Measurements from ENCODE around the gene GSTM1. TPM values are rescaled to one million over a fixed set of nuclear protein-coding genes. Genes with fewer than 3 reads are reported as not detected.

The GSTM1 gene
- total RNA-seq = 9.3 TPM in 1 of 2 replicates, not detected in the other

DNA sequence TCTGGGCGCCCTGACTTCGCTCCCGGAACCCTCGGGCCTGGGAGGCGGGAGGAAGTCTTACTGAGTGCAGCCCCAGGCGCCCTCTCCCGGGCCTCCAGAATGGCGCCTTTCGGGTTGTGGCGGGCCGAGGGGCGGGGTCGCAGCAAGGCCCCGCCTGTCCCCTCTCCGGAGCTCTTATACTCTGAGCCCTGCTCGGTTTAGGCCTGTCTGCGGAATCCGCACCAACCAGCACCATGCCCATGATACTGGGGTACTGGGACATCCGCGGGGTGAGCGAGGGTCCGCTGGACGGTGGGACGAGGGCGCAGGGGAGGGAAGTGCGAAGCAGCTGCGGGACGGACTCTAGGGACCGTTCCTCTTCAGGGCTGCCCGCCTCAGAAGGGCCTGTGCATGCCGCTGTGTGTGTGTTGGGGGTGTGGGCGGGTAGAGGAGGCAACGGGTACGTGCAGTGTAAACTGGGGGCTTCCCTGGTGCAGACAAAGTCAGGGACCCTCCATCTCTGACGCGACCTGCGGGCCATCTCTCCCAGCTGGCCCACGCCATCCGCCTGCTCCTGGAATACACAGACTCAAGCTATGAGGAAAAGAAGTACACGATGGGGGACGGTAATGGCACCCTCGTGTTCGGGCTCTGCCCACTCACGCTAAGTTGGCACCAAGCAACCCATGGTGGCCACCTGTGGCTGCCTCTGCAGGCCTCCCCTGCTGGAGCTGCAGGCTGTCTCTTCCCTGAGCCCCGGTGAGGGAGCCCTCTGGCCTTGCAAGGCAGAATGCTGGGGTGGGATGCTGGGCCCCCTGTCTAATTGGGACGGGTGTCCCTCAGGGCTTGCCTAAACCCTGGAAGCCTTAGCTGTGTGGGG, at the start of gene GSTM1:
Gene GSTM1, plus strand, starts transcription at position 177 of the 859 bp plus-strand sequence. Its CDS starts 57 bp downstream, at position 234.
- no peak for DNase-seq (ENCODE audit: extremely low read depth, low read depth, low spot score)

- DNase-seq (ENCODE audit: extremely low read depth, low read depth, low spot score) = no peak
These were observed 48.4 kb upstream of the GSTM1 start for GRCh38 chr1:109639063-109639840.

- no peak for DNase-seq (ENCODE audit: extremely low read depth, low read depth, low spot score)
These were observed 47.8 kb upstream of the GSTM1 start for GRCh38 chr1:109639841-109640184.

GRCh38 chr1:109640285-109640865, 47.2 kb upstream of the GSTM1 start:
- no peak for DNase-seq (ENCODE audit: extremely low read depth, low read depth, low spot score)

GRCh38 chr1:109641078-109641740, 46.4 kb upstream of the GSTM1 start:
- DNase-seq (ENCODE audit: extremely low read depth, low read depth, low spot score) = no peak

- DNase-seq (ENCODE audit: extremely low read depth, low read depth, low spot score) = no peak
These were observed 45.8 kb upstream of the GSTM1 start for GRCh38 chr1:109641861-109642260.

DNA sequence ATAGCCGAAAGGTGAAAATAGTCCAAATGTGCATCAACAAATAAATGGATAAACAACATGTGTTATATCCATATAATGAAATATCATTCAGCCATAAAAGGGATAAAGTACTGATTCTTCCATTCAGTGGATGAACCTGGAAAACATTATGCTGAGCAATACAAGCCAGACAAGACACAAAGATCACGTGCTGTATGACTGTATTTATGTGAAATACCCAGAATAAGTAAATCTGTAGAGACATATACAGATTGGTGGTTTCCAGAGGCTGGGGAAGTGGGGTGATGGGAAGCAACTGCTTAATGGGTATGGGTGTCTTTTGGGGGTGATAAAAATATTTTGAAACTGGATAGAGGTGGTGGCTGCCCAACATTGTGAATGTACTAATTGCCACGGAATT, 45.0 kb upstream of the GSTM1 start:
- no peak for DNase-seq (ENCODE audit: extremely low read depth, low read depth, low spot score)

DNA sequence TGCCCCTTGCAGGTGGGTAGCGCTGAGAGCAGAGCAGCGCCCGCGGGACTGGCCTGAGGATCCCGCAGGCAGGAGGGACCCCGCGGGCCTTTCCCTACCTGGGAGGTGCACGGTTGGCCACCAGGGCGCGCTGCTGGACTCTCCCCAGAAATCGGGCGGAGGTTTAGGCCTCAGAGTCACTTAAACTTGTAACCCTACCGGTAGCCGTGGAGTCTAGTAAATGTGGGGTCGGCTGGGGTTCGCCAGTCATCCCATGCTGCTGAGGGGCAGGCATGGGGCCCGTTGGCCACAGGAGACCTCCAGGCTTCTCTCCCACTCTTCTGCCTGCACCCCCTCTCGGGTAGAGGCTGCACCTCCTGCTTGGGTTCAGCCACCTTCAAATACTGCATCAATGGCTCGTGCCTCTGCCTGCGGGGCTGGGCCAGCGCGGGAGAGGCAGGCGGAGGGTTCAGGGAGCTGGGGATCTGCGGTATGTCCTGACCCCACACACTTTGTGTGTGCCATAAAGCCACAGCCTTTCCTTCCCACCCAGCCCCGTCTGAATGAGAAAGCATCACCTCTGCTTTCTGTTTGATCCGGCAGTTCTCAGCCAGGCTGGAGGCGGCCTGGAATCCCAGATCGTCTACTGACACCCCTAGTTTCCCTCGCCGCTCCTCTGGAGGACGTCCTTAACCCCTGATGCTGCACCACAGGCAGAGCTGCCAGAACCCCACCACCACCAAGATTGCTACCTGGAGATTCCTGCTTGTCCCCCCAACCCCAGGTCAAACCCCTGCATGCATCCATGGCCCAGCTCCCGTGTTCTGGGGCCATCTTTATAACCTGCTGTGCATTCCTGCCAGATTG, 44.0 kb upstream of the GSTM1 start:
- no peak for DNase-seq (ENCODE audit: extremely low read depth, low read depth, low spot score)

DNA sequence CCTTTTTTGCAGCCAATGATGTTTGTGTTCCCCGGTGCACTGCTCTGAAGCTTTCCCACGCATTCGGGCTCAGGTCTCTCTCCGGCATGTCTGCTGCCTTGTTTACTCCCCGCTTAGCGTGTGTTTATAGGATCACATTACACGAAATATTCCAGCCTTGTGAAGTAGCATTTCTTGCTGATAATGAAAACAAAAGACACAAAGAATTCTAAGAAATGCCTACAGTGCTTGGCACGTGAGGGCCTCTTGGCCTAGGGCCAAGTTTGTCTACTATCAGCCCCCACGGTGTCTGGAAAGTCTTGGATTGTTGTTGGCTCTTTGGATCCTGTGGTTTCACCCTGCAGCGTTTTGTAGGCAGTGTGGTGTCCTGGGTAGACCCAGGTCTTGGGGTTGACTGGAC, 42.9 kb upstream of the GSTM1 start:
- no peak for DNase-seq (ENCODE audit: extremely low read depth, low read depth, low spot score)

- DNase-seq (ENCODE audit: extremely low read depth, low read depth, low spot score) = no peak
These were observed 38.1 kb upstream of the GSTM1 start for GRCh38 chr1:109649491-109649914.

- no peak for DNase-seq (ENCODE audit: extremely low read depth, low read depth, low spot score)
These were observed 37.0 kb upstream of the GSTM1 start for GRCh38 chr1:109650609-109651008.

GRCh38 chr1:109652402-109652801, 35.2 kb upstream of the GSTM1 start:
- DNase-seq (ENCODE audit: extremely low read depth, low read depth, low spot score) = no peak

DNA sequence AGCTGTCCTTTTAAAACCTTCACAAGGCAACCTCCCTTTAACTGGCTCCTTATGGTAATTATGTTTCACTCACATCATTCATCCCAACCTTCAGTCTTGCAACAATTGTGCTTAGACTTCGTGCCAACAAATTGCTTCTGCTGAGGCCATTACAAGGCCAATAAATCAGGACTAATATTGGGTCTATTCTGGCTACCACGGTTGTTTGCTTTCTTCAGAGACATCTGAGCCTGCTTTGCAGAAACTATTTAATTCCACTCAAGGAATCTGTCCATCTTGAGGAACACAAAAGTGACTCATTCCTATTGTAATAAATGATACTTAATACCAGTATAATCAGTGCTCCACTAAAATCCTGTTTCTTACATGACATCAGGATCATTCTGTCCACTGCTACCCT, 34.3 kb upstream of the GSTM1 start:
- DNase-seq (ENCODE audit: extremely low read depth, low read depth, low spot score) = no peak

DNA sequence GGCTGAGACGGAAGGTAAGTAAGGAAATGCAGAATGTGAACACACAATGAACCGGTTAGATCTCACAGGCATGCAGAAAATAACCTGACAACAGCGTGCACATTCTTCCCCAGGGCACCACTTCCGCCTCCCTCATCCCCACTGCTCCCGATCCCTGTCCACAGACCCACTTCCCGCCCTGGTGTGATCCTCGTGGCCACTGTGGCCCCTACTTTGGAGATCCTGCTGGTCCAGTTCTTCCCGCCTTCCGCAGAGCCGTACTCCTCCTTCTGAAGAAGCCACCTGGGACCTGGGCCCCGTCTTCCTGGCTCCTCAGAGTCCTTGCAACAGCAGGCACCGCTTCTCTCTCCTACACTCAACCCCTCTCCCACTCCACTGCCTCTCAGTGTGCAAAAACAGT, 33.1 kb upstream of the GSTM1 start:
- no peak for DNase-seq (ENCODE audit: extremely low read depth, low read depth, low spot score)

- no peak for DNase-seq (ENCODE audit: extremely low read depth, low read depth, low spot score)
These were observed 31.8 kb upstream of the GSTM1 start, which contains the start of gene GSTM4 for GRCh38 chr1:109655615-109656519. TSS of gene GSTM4 (plus strand) at chr1:109656099. CDS start at chr1:109656390, 291 bp downstream.

GRCh38 chr1:109657395-109657794, 30.2 kb upstream of the GSTM1 start:
- no peak for DNase-seq (ENCODE audit: extremely low read depth, low read depth, low spot score)

DNA sequence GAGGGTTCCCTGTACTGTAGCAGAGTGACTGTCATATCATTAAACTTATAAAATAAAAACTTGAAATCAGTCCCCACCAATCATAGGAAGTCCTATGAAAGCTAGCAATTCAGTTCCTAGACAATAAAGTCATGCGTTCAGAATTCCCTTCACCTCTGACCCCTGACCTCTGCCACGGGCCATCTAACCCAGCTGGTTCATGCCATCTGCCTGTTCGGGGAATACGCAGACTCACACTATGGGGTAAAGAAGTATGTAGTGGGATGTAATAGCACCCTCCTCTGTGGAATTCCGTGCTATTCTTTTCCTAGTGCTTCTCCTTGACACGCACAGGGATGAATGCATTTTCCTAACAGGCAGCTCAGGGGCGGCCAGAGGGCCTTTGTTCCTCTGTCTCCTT, 29.6 kb upstream of the GSTM1 start:
- DNase-seq (ENCODE audit: extremely low read depth, low read depth, low spot score) = no peak

DNA sequence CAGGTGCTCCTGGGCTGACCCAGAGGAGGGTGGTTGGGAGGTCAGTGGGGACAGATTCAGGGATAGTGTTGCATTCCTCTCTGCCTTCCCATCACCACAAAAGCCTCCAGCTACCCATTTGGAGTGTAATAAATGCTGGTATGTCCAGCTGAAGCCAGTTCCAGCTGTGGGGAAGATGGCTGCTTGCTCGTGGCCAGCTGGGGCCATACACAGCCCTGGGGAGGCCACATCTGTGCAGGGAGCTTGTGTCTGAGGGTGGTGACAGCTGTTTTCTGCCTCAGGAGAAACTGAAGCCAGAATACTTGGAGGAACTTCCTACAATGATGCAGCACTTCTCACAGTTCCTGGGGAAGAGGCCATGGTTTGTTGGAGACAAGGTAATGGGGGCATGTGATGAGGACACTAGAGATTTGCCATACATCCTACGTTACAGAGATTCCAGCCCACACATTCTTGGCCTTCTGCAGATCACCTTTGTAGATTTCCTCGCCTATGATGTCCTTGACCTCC, 29.0 kb upstream of the GSTM1 start:
- DNase-seq (ENCODE audit: extremely low read depth, low read depth, low spot score) = no peak

DNA sequence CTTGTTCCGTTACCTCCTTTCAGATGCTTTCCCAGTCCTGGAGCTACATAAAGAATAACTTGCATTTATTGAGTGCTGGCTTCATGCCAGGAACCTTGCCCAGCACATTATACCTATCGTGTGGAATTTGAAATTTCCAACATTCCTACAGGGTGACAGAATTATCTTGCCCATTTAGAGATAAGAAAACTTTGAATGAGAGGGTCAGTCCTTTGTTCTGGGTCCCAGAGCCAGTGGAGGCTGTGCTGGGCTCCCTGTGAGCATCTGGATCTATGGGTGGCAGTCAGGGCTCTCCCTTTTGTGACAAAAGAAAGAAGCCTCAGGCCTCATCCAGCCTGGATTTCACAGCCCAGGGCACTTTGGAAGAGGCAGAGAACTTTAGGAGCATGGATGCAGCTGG, 28.5 kb upstream of the GSTM1 start:
- no peak for DNase-seq (ENCODE audit: extremely low read depth, low read depth, low spot score)
